GM10248 (cell line): ENCODE data around the gene SPTB.
A peak's percentile ranks its signal among the peaks of the same experiment; 100 is the strongest.

ENCODE experiments used
- CTCF ChIA-PET: fragments of 300-600 bp; sonication (Branson Sonifier 250); formaldehyde crosslinking; extraction: SDS; loops from one replicate; lab custom pipeline; 2021; ENCODE audit warnings: antibody characterized with exemption; lab: Yijun Ruan, JAX
- POLR2A ChIA-PET: fragments of 350-650 bp; sonication (Branson Sonifier 250); formaldehyde crosslinking; extraction: SDS; loops from one replicate; lab custom pipeline; 2020; ENCODE audit warnings: antibody characterized with exemption; lab: Yijun Ruan, JAX
- DNase-seq: peaks from one replicate; pipeline ENCODE4 v3.0.0; 2012; ENCODE audit errors: extremely low spot score
- TF ChIP-seq, protein P1 (sequence below): IDR thresholded peaks from 2 replicates; pipeline ENCODE4 v1.5.1; 2012; ENCODE audit warnings: mild to moderate bottlenecking, low read depth; ENCODE audit errors: extremely low read depth, missing control alignments, control extremely low read depth

The SPTB gene

DNA sequence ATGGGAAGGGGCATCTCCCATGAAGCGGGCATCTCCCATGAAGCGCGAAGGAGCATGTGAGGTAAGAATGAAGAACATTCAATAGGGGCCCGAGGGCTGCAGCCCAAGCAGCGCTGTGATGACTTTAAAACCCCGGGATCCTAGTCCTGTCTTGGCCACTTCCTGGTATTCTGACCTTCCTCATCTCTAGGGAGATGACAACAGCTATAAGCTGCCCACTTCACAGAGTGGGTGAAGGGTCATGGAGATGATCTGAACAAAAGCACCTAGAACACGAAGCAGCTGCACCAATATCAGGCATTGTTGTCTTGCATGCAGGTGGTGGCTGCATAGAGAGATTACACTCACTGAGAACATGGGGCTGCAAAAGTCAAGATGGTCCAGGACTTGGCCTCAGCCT, 64.5 kb downstream of the SPTB start:
- ChIA-PET POLR2A (no interaction called here), CTCF (interaction anchor here (1.0 to 4.4 kb wide), 4 partner anchors 8 to 172 kb away, joined by 3 to 30 read pairs (median 16); partner anchors contain the start of gene FNTB)
- no peak for DNase-seq
- TF ChIP-seq, protein P1, sequence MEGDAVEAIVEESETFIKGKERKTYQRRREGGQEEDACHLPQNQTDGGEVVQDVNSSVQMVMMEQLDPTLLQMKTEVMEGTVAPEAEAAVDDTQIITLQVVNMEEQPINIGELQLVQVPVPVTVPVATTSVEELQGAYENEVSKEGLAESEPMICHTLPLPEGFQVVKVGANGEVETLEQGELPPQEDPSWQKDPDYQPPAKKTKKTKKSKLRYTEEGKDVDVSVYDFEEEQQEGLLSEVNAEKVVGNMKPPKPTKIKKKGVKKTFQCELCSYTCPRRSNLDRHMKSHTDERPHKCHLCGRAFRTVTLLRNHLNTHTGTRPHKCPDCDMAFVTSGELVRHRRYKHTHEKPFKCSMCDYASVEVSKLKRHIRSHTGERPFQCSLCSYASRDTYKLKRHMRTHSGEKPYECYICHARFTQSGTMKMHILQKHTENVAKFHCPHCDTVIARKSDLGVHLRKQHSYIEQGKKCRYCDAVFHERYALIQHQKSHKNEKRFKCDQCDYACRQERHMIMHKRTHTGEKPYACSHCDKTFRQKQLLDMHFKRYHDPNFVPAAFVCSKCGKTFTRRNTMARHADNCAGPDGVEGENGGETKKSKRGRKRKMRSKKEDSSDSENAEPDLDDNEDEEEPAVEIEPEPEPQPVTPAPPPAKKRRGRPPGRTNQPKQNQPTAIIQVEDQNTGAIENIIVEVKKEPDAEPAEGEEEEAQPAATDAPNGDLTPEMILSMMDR, result no peak

DNA sequence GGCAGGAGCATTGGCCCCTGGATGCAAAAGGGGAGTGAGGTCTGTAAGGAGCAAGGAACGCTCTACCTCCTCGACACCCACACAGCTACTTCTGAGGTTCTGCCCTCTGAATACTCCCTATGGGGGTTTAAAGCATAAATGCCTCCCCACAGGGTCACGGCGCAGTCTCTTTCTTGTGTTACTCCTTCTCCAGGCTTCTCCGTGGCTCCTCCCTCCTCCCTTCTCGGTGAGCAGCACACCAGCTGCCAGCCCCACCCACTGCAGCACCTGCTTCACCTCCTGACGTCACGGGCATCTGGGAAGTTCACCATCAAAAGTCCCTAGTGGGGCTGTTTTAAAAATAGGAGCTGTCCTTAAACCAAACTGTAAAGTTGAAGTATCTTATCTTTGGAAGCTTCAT, 67.3 kb downstream of the SPTB start:
- DNase-seq, result peak; percentile 49
- POLR2A ChIA-PET, result no interaction called here
- CTCF ChIA-PET, result interaction anchor here (2.2 to 4.4 kb wide), 3 partner anchors 11 to 79 kb away, joined by 9 to 30 read pairs (median 26); no protein-coding TSS in a partner anchor
- TF ChIP-seq, protein P1, result no peak

DNA sequence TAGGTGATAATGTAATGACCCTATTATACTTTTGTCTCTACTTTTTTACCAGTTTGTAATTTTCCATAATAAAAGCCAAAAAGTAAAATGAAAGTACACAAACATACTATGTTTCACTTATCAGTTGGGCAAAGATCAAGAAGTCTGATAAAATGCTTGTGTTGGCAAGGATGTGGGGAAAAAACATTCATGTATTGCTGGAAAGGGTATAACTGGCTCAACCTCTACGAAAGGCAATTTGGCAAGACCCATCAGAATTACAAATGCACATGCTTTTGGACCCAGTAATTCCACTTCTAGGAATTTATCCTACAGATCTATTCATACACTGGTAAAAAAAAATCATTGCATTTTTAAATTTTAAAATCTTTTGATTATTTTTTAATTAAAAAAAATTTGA, 68.0 kb downstream of the SPTB start:
- CTCF ChIA-PET, result interaction anchor here (2.2 to 4.4 kb wide), 3 partner anchors 10 to 80 kb away, joined by 9 to 30 read pairs (median 26); no protein-coding TSS in a partner anchor
- POLR2A ChIA-PET, result no interaction called here
- DNase-seq, result no peak
- TF ChIP-seq, protein P1, result no peak

DNA sequence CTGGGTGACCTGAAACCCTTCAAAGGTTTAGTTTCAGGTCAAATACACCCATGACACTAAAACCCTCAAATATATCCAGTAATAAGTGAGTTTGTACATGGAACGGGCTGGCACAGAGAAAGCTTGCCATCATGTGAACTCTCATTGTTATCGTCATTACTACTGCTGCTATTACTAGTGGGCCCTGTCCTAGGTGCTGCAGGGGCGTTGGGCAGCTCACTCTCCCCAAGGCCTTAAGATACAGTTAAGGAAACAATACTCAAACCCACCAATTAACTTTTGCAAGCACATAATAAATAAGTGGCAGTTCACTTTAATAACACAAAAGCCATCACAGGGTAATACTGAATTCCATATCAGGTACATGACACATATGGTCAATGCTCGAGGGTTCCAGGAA, 71.3 kb downstream of the SPTB start:
- no peak for DNase-seq
- CTCF ChIA-PET, result interaction anchor here (1.4 to 3.1 kb wide), 2 partner anchors 15 to 44 kb away, joined by 3 to 12 read pairs; no protein-coding TSS in a partner anchor
- POLR2A ChIA-PET, result no interaction called here
- TF ChIP-seq, protein P1, result no peak

DNA sequence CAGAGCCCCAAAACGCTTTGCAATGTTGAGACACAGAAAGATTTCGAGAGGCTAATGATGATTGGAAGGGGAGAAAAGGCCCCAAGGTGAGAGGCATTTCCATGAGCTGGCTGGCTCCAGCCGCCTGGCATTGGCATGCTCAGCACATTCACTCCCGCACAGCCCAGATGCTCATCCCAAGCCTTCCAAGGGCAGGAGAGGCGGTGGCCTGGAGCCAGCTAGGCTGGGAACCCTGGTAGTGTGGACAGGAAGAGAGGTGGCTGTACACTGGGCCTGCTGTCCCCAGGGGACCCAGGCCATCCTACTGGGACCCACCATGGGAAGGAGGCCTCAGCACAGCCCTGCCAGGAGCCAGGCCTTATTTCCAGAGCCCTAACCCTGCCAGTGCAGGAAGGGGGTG, 72.2 kb downstream of the SPTB start:
- POLR2A ChIA-PET, result no interaction called here
- DNase-seq, result no peak

DNA sequence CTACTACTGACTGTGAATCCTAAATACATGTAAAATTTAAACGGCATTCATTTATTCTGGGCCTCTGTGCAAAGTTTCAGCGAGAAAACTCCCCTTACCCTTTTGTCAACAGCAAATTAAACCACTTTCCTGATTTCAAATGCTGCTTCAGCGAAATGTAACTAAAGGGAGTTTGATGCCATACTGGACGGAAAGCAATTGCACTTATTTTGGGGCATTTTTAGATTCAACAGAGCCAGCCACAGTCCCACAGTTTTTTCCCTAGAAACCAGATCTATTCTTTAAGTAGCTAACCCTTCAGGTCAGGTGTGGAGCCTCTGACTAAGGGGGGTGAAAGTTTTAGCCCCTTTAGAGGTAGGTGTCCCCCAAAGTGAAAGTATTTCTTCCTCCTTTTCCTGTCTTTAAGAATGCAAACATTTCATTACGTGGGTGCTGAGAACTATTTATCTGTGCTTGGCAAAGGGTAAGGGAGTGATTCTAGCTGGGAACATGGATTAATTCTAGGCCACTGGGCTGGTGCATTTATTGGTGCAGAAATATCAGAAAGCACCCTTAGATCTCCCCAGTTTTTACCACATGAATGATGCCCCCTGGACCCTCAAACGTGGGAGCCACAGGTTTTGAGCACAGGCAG, 72.7 kb downstream of the SPTB start:
- TF ChIP-seq, protein P1, result no peak
- POLR2A ChIA-PET, result no interaction called here
- CTCF ChIA-PET, result interaction anchor here (0.9 to 3.1 kb wide), 2 partner anchors 16 to 42 kb away, joined by 3 to 12 read pairs; no protein-coding TSS in a partner anchor
- DNase-seq, result no peak

More for the DNA sequence above, 72.2 kb downstream of the SPTB start:
- CTCF ChIA-PET, result interaction anchor here (0.9 to 3.1 kb wide), 2 partner anchors 16 to 43 kb away, joined by 3 to 12 read pairs; no protein-coding TSS in a partner anchor
- TF ChIP-seq, protein P1, result no peak
